GM04504 (cell line): ENCODE measurements around the gene MRPL34.

Source experiments
- DNase-seq: peaks from one replicate; pipeline ENCODE4 v3.0.0-alpha.2; 2012; ENCODE audit warnings: low read depth

The MRPL34 gene

DNA sequence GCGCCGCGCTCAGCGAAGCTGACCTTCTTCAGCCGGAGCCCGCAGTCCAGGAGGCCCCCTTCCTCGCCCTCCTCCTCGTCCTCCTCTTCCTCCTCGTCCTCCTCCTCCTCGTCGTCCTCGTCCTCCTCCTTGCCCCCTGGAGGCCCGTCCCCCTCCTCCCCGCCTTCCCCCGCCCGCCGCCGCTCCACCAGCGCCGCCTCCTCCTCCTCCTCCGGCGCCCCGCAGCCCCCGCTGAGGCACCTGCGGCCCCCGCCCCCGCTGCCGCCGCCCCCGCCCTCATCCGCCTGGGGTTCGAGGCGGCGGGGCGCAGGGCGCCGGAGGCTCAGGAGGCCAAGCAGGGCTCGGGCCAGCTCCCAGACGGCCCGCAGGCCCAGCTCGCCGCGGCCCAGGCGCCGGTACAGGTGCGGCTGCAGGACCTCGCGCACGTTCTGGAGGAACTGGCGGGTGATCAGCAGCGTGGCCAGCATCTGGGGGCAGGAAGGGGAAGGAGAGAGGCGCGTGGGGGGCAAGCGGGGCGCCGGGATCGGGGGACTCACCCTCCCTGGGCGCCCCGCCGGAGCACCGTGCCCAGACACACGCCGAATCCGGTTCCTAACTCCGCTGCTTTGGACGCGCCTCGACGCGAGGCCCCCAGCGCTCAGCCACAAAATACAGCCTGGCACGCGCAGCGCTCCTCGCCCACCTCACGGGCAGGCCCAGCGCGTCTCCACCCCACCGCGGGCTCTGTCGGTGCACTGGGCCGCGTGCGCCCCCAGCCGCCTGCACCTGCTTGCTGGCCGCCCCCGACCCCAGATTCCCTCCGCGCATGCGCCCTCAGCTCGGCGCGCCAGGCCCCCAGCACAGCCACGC lies 23.1 kb downstream of the MRPL34 start:
- DNase-seq = no peak

DNA sequence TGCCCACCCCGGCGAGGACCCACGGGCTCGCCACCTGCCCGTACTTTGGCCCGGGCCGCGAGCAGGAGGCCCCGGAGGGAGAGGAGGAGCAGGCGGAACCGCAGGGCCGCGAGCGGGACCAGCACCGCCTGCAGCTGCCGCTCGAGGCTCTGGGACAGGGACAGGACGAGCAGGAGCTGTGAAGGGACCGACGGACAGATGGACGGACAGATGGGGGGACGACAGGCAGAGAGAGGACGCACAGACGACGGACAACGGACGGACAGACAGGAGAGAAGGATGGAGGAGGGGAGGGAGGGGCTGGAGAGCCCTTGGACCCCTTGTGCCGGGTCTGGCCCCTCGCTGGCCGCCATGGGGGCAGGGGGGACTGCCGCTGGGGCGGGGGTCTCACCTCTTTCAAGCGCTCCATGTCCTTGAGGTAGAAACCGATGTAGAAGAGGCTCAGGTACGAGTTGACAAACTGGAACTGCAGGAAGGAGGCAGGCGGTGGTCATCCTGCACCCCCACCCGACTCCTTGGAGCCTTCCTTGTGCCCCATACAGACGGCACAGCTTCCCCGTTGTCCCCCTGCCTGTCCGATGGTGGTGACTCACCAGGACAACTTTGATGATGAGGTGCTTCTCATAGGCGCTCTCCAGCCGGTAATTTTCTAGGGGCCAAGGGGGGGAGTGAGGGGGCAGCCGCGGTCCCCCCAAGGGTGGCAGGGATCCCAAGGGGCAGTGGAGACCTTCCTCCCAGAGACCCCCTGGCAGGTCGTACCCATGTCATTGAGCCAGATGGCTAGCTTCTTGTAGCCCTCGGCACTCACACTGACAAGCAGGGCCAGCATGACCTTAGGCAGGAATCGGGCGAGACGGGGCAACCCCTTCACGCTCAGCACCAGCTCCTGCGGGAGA lies 23.9 kb downstream of the MRPL34 start:
- no peak for DNase-seq

DNA sequence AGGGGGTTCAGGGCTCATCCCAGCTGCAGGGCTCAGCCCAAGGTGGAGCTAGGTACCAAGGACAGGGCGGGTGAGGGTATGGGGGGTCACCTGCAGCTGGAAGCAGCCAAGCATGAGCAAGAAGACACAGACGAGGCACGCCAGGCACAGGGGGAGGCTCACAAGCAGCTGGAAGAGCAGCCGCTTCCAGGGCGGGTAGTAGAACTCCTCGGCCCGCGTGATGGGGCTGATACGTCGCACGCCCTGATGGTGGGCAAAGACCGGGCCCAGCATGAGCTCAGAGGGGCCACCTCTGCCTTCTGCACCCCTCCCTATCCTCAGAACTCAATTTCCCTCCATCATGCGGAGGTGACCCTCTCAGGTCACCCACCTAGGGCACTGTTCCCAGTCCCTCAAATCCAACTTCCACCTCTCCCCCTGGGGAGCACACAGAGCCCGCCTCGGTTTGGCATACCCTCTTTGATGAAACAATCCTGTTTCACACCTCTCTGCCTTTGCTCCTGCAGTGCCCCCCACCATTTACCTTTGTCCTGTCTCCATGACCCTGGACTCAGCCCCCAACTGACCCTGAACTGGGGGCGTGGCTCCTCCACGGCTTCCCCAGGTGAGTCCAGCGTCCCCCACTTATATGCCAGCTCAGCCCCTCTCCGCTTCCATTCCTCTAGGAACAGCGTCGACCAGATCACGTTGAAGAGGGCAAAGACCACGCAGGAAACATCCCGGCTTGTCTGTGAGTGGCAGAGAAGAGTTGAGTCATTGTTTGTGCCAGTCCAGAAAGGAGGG lies 24.8 kb downstream of the MRPL34 start:
- no peak for DNase-seq

DNA sequence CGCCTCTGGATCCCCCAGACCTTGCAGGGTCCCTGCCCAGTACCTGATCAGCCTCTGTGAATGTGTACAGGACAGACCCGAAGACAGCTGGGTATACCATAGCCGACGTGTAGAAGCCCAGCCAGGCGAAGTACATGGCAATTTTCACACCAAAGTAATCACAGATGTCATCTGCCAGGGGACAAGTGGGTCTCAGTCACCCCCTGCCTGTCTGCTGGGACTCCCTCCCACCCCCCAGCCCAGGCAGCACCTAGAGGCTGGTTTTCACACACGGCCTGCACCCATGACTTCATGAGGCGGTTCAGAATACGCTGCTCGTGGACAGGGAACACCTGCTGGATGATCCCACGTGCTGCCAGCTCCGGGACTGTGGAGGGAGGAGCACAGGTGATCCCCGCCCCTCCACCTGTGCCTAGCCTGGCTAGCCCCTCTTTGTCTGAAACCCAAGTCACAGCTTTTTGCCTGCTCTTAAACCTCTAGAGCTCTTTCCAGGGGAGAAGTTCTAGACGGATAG lies 25.4 kb downstream of the MRPL34 start:
- DNase-seq = no peak

DNA sequence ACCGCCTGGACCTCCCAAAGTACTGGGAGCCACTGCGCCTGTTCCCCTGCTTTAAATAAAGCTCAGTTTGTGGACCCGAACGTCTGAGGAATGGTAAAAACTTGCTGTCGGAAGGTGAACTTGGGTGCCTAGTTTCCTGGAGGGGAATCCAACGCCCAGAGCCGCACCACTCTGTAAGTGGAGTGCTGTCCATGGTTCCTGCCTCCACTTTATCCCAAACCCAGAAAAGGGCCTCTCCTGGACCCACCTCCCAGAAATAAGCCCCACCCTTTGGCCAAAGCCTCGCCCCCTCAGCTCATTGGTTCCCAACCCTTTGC lies 26.6 kb downstream of the MRPL34 start:
- no peak for DNase-seq

DNA sequence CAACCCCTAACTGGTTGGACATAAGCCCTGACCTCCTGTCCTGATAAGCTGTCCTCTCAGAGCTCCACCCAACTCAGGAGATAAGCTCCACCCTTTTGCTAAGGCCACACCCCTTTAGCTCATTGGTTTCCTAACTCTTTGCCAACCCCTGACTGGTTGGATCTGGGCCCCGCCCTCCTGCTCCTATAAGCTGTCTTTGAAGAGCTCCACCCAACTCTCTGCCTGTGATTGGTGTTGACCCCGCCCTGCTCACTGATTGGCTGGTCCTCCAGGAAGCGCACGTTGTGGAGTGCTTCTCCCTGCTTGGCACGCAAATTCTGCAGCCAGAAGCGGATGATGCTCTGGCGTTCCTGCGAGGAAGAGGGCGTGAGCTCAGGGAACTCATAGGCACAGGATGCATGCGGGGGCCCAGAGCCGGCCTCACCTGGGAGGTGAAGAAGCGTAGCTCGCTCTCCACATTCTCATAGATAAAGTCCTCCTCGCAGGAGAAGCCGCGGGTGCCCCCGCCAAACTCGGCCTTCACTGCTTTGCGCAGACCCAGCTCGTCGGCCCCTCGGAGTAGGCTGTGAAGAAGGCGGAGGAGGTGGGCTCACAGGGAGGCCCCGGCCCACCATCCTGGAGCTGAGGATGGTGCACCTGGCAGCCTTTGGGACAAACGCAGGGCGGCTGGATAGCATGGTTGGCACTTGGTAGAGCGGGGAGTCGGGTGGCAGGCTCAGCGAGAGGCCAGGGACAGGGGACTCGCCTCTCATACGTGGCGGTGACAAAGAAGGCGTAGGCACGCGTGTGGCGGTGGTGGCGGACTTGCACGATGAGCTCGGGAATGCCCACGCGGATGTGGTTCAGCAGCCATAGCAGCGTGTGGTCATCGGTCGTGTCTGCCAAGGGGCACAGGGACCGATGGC lies 27.3 kb downstream of the MRPL34 start:
- no peak for DNase-seq

DNA sequence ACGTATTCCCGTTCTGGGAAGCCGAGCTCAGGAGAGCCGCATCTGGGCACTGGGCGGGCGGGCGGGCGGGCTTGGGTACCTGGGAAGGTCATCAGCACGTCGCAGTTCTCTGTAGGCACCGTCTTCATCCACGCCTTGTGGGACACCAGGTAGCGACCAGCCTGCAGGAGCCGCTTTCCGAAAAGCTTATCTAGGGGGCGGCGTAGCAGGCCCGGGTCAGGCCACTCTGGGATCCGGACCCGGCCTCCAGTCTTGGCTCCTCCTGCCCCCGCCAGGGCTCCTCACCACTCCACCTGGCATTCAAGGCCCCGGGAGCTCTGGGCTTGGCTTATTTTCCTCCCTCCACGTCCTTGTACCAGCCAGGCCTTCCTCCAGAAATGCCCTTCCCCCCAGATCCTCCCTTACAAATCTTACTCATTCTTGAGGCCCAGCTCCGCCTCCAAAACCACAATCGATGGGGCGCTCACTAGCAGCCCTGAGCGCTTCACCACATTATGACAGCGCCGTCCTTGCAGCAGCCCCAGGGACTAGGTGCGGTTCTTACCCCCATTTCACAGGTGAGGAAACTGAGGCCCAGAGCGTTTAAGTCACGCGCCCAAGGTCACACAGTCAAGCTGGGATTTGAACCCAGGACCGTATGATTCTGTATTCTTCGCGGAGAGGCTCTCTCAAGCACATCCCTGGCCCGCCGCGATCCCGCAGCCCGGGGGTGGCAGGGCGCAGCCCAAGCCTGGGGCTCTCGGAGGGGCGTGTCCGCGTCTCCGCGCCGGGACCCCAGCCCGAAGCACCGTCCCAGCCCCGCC lies 28.1 kb downstream of the MRPL34 start:
- DNase-seq = peak; percentile 48

DNA sequence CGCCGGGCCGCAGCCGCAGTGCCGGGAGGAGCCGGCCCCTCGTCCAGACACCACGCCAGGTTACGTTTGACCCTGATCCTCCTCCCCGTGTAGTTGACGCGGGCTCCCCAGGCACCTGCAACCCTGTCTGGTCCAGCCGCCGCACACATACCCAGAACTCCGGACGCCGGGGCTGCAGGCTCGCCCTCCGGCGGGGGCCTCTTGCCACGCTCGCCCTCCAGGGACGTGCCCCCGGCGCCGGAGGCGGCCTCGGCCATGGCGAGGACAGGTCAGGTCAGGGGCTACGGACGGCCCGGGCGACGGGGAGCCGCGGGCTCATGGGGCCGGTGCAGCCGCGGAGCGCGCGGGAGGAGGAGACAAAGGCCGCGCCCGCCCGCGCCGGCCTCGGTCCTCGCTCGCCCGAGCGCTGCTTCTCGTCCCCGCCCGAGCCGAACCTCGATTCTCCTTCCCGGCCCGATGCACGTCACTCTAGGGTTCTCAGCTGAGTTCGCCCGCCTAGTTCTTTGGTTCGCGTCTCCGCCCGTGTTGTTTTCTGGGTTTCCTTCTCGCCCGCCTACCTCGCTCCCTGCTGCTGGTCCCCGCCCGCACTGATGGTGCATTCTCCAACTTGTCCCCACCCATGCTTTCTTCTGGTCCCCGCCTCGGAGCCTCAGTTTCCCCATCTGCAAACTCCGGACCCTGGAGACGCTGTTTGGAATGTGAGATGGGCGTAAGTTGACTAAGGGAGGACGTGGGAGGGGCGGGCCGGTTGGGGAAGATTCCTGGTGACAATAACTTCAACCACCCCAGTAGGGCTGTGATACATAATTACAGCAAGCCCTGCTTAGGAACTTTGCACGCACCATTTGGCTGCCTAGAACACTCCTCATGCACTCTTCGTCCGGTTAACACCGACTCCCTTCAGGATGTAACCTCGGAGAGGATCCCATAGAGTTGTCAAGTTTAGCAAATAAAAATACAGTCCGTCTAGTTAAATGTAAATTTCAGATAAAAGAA lies 29.0 kb downstream of the MRPL34 start, which contains the start of gene ANO8:
Gene ANO8 (minus strand): TSS at position 442 of the 996 bp plus-strand sequence. CDS start 185 bp downstream, at position 257.
- DNase-seq = peak; percentile 97

DNA sequence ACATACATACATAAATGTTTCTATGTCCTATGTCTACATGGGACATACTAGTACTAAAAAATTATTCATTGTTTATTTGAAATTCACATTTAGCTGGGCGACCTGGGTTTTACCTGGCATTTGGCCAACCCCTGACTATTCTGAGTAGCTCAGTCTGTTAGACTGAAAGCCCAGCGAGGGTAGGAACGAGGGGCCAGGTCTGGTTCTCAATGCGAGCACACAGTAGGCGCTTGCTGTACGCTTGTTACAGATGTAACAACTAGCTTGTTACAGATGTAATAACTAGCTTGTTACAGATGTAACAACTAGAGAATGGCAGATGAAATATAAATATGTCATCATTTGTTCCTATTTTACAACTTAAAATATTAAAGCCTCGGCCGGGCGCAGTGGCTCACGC lies 29.9 kb downstream of the MRPL34 start:
- no peak for DNase-seq

DNA sequence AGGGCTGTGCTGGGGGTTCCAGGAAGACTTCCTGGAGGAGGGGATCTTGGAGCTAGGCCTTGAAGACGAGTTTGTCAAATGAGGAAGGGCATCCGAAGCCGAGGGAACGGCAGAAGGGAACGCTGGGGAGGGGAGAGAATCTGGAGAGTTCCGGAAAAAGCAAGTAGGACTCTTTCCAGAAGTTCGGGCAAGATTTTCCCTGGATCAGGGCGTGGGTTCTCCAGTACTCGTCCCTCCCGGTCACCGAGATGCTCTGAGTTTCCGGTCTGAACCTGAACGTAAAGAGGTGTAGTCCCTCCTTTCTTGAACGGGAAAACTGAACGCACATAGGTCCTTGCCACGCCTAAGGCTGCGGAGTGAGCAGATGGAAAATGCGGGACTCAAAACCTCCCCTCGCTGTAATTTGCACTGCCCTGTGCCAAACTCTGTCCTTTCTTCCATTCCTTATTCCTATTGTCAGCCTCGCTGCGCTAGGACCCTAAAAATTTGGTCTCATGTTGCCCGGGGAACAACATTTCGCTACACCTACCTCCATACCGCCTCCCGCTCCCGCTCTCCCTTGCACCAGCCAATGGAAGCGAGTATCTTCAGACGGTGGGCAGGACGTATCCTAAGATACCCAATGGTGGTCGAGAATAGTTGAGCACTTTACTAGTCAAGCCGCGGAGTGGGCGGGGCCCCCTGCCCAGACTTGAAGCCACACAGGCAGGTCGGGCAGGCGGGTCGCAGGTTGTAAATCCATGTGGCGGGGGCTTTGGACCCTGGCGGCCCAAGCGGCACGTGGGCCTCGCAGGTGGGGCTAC lies 31.4 kb downstream of the MRPL34 start, which contains the start of gene GTPBP3:
Gene GTPBP3 (plus strand): TSS at position 682 of the 803 bp plus-strand sequence. CDS start 59 bp downstream, at position 741.
- DNase-seq = peak; percentile 95

DNA sequence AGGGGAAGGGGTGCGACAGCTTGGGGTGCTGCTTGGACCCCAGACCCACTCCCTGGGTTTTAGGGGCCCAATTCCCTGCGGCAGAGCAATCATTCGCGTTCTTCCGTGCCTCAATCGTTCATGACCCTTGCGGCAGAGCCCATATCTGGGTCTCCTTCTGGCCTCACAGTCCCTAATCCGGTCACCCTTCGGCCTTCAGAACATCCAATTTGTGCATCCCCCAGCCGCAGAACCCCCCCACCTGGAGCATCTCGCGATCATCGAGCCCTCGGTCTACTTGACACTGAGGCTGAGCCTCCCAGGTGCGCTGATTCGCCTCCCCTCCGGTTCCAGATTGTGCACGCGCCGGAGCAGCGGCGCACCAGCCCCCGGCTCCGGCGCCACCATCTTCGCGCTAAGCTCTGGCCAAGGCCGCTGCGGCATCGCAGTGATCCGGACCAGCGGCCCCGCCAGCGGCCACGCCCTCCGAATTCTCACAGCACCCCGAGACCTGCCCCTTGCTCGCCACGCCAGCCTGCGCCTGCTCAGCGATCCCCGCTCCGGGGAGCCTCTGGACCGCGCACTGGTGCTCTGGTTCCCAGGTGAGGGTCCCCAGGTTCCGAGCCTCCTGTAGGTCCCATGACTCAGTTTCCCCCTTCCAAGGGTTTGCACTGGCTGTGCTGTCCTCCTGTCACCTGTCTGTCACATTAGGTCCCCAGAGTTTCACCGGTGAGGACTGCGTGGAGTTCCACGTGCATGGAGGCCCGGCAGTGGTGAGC lies 32.2 kb downstream of the MRPL34 start:
- no peak for DNase-seq

DNA sequence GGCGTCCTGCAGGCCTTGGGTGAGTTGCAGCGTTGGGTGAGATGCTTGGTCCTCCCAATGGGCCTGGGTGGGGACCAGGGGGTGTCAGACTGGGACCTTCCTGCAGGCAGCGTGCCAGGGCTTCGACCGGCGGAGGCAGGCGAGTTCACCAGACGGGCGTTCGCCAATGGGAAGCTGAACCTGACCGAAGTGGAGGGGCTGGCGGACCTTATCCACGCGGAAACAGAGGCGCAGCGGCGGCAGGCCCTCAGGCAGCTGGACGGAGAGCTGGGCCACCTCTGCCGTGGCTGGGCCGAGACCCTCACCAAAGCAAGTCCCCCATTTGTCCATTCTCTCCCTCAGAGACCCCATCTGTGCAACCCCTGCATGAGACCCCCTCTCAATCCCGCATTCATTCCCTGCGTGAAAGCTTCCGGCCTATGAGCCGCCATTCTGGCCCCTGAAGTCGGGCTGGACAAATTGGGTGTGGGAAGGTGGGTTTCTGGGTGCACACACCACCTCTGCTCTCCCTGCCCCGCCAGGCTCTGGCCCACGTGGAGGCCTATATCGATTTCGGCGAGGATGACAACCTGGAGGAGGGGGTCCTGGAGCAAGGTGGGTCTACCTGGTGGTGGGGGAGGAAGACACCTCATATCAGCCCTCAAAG lies 32.9 kb downstream of the MRPL34 start:
- no peak for DNase-seq

DNA sequence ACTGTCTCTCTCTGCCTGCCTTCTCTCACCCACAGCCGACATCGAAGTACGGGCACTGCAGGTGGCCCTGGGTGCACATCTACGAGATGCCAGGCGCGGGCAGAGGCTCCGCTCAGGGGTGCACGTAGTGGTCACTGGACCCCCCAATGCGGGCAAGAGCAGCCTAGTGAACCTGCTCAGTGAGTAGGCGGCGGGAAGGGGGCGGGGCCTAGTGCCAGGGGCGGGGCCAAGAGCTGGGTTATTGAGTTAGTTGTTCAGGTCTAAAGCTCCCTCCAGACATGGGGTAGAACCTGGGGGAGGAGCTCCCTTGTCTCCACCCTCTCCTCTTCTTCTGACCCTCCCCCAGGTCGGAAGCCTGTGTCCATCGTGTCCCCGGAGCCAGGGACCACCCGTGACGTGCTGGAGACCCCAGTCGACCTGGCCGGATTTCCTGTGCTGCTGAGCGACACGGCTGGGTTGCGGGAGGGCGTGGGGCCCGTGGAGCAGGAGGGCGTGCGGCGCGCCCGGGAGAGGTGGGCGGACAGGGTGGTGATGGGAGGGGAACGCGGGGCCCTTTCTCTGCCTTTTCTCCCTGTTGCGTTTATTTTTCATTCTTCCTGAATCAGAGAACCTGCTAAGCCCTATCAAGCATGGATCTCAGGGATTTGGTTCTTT lies 33.5 kb downstream of the MRPL34 start:
- DNase-seq = no peak

DNA sequence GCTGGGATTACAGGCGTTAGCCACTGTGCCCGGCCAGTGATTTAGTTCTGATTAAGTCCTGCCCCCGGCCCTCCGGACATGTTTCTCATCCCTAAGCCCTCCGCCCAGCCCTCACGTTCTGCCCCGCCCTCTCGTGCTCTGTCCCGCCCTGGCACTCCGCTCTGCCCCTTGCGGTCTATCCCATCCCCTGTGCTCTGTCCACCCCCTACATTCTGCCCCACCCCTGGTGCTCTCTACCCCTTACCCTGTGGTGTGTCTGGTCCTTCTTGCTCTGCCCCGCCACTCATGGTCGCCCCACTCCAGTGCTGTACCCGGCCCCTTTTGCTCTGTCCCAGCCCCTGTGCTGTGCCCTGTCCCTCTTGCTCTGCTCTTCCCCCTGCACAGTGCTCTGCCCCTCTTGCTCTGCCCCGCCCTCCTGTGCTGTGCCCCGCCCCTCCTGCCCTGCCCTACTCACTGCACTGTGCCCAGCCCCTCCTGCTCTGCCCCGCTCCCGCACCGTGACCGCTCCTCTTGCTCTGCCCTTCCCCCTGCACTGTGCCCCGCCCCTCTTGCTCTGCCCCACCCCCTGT lies 34.7 kb downstream of the MRPL34 start:
- DNase-seq = no peak

DNA sequence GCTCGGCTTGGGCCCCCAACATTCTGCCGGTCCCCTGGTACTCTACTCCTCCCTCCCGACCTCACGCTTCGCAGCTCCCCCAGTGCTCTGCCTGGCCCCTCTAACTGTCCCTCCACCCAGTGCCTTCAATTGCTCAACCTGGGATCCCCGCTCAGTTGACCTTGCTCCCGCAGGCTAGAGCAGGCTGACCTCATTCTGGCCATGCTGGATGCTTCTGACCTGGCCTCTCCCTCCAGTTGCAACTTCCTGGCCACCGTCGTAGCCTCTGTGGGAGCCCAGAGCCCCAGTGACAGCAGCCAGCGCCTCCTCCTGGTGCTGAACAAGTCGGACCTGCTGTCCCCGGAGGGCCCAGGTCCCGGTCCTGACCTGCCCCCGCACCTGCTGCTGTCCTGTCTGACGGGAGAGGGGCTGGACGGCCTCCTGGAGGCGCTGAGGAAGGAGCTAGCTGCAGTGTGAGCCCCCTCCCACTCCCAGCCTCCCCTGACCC lies 35.2 kb downstream of the MRPL34 start:
- DNase-seq = no peak

DNA sequence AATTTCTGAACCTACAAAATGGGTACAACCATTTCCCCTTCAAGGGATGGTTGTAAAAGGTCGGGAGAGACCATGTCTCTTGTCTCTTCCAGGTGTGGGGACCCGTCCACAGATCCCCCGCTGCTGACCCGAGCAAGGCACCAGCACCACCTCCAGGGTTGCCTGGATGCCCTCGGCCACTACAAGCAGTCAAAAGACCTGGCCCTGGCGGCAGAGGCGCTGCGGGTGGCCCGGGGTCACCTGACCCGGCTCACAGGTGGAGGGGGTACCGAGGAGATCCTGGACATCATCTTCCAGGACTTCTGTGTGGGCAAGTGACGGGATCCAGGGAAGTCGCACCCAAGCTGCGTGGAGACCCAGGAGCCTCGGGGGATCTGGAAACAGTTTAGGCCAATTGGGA lies 35.7 kb downstream of the MRPL34 start:
- no peak for DNase-seq
